Stimulated activated CD8-positive, alpha-beta memory T cell treated with anti-CD3 and anti-CD28 coated beads, Interleukin-7, amount 100 ng/mL, for 4 hours (primary cell): ENCODE results near the gene LRP2.
"Not testable (repeated sequence)": the region's sequence is repeated elsewhere in the genome, so short reads cannot be mapped to it uniquely, and the experiment has no call there.

Source experiments
- DNase-seq, 2 donors: peaks; one replicate each; pipeline ENCODE4 v3.0.0-alpha.2; 2020; ENCODE audit warnings: low read depth in 2 of 2

LRP2 gene

GRCh38 chr2:169175112-169175511 is 187.2 kb downstream of the LRP2 start:
- DNase-seq: no peak

- no peak for DNase-seq
Measured at GRCh38 chr2:169173876-169174275, 188.5 kb downstream of the LRP2 start.

GRCh38 chr2:169172914-169173313 is 189.4 kb downstream of the LRP2 start:
- DNase-seq: no peak

GRCh38 chr2:169172151-169172735 is 190.1 kb downstream of the LRP2 start:
- DNase-seq: no peak

- no peak for DNase-seq
Measured at GRCh38 chr2:169165791-169166190, 196.5 kb downstream of the LRP2 start.

- no peak for DNase-seq
Measured at GRCh38 chr2:169164311-169164710, 198.0 kb downstream of the LRP2 start.

- DNase-seq: no peak
Measured at GRCh38 chr2:169162613-169163012, 199.7 kb downstream of the LRP2 start.

GRCh38 chr2:169160926-169161481 is 201.3 kb downstream of the LRP2 start:
- no peak for DNase-seq

- DNase-seq: no peak
Measured at GRCh38 chr2:169159686-169160085, 202.6 kb downstream of the LRP2 start.

- no peak for DNase-seq
Measured at GRCh38 chr2:169158874-169159273, 203.5 kb downstream of the LRP2 start.

GRCh38 chr2:169146220-169146619 is 216.1 kb downstream of the LRP2 start:
- DNase-seq: no peak

- DNase-seq: no peak
Measured at GRCh38 chr2:169143998-169144397, 218.3 kb downstream of the LRP2 start.

- peak; percentile 14 to 19 for DNase-seq
Measured at GRCh38 chr2:169141713-169142352, 220.5 kb downstream of the LRP2 start.

- DNase-seq: no peak
Measured at GRCh38 chr2:169139993-169140767, 222.2 kb downstream of the LRP2 start.

- DNase-seq: no peak
Measured at GRCh38 chr2:169139145-169139544, 223.2 kb downstream of the LRP2 start.

- DNase-seq: no peak
Measured at GRCh38 chr2:169137924-169138323, 224.4 kb downstream of the LRP2 start.

- no peak for DNase-seq
Measured at GRCh38 chr2:169136885-169137534, 225.3 kb downstream of the LRP2 start.

GRCh38 chr2:169136428-169136827 is 225.9 kb downstream of the LRP2 start:
- not testable (repeated sequence) for DNase-seq

GRCh38 chr2:169134272-169134671 is 228.1 kb downstream of the LRP2 start:
- not testable (repeated sequence) for DNase-seq

- no peak for DNase-seq
Measured at GRCh38 chr2:169131587-169132512, 230.5 kb downstream of the LRP2 start.

- DNase-seq: no peak
Measured at GRCh38 chr2:169129703-169130243, 232.6 kb downstream of the LRP2 start.
